ENCODE data around the gene BABAM2.

The BABAM2 gene

DNA sequence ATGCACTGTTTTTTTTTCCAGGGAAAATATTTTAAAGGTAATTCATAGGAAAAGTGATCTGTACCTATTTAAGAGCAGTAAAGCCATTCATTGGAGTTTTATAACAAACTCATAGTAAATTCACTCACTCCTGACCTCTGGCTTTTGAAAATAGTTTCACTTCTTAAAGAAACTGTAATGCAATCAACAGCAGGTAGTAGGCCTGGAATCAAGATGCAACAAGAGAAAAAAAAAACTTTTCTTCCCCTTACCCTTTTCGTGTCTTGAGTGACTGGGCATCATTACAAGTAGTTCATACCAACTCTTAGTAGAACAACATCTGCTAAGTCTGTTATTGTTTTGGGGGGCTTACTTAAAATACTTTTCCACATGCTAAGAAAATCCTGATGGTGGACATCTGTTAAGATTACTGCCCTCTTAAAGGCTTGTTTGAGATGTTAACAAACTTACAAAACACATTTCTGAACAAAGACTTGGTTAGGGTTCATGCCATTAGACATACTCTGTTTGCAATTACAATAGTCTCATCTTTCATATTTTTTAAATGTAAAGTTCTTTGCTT lies 338.0 kb downstream of the BABAM2 start:
- no peak overlapping the region for H3K4me3 ChIP-seq (ENCODE audit: low read depth, low read length)
- TF ChIP-seq CTCF (IDR thresholded peaks at IDR 0.05; ENCODE audit: low read depth, low read length) (no peak), POLR2A (IDR thresholded peaks at IDR 0.05; ENCODE audit: extremely low read depth, insufficient read length) (no peak), MYC (IDR thresholded peaks at IDR 0.05; ENCODE audit: low read depth, low read length) (no peak), MAX (IDR thresholded peaks at IDR 0.05; ENCODE audit: low read depth, low read length) (no peak)
- no peak for DNase-seq (ENCODE audit: low read depth)

GRCh38 chr2:28231110-28231631 lies 340.6 kb downstream of the BABAM2 start:
- H3K4me3 ChIP-seq (ENCODE audit: low read depth, low read length) = no peak overlapping the region
- peak; percentile 10 for DNase-seq (ENCODE audit: low read depth)
- TF ChIP-seq POLR2A (IDR thresholded peaks at IDR 0.05; ENCODE audit: extremely low read depth, insufficient read length) = no peak
- no peak for TF ChIP-seq MYC (IDR thresholded peaks at IDR 0.05; ENCODE audit: low read depth, low read length)
- no peak for TF ChIP-seq CTCF (IDR thresholded peaks at IDR 0.05; ENCODE audit: low read depth, low read length)
- TF ChIP-seq MAX (IDR thresholded peaks at IDR 0.05; ENCODE audit: low read depth, low read length) = no peak

DNA sequence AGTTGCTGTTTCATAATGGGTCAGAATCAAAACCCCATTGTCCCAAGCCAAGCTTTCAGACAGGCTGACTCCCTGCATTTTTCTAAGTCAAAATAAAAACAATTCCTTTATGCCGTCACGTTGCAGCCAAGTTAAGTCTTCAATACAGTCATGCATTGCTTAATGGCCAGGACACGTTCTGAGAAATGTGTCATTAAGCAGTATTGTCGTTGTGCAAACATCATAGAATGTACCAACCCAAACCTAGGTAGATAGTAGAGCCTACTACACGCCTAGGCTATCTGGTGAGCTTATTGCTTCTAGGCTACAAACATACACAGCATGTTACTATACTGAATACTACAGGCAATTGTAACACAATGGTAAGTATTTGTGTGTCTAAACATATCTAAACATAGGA lies 341.8 kb downstream of the BABAM2 start:
- H3K4me3 ChIP-seq (ENCODE audit: low read depth, low read length) = no peak overlapping the region
- no peak for TF ChIP-seq MAX (IDR thresholded peaks at IDR 0.05; ENCODE audit: low read depth, low read length)
- TF ChIP-seq POLR2A (IDR thresholded peaks at IDR 0.05; ENCODE audit: extremely low read depth, insufficient read length) = no peak
- no peak for TF ChIP-seq MYC (IDR thresholded peaks at IDR 0.05; ENCODE audit: low read depth, low read length)
- TF ChIP-seq CTCF (IDR thresholded peaks at IDR 0.05; ENCODE audit: low read depth, low read length) = no peak
- DNase-seq (ENCODE audit: low read depth) = no peak

DNA sequence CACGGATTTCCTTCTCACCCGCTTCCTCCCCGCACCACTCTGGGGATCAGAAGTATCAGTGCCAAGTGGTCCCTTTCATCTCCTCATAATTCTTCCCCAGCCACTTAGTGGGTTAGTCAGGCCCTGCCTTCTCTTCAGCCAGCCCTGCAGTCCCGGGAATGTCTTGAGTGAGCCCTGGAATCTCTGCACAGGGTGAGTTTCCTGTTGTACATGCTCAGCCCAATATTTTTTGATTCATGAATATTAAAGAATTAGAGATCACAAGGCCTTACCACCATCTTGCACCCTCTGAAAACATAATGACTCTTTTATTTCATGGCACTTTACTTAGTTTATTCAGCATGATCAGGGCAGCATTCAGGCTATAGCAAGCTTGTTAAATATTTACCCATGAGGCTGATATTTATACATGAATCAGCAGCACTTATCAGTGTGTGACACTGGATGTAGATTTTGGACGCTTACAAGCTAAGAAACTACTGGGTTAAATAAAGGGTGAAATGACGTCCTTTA lies 342.7 kb downstream of the BABAM2 start:
- DNase-seq (ENCODE audit: low read depth) = no peak
- no peak overlapping the region for H3K4me3 ChIP-seq (ENCODE audit: low read depth, low read length)
- no peak for TF ChIP-seq POLR2A (IDR thresholded peaks at IDR 0.05; ENCODE audit: extremely low read depth, insufficient read length)
- no peak for TF ChIP-seq CTCF (IDR thresholded peaks at IDR 0.05; ENCODE audit: low read depth, low read length)
- TF ChIP-seq MAX (IDR thresholded peaks at IDR 0.05; ENCODE audit: low read depth, low read length) = no peak
- no peak for TF ChIP-seq MYC (IDR thresholded peaks at IDR 0.05; ENCODE audit: low read depth, low read length)

- DNase-seq (ENCODE audit: low read depth) = no peak
- no peak for TF ChIP-seq MYC (IDR thresholded peaks at IDR 0.05; ENCODE audit: low read depth, low read length)
- no peak for TF ChIP-seq POLR2A (IDR thresholded peaks at IDR 0.05; ENCODE audit: extremely low read depth, insufficient read length)
- no peak for TF ChIP-seq MAX (IDR thresholded peaks at IDR 0.05; ENCODE audit: low read depth, low read length)
- TF ChIP-seq CTCF (IDR thresholded peaks at IDR 0.05; ENCODE audit: low read depth, low read length) = no peak
- no peak overlapping the region for H3K4me3 ChIP-seq (ENCODE audit: low read depth, low read length)
These were observed 344.3 kb downstream of the BABAM2 start for GRCh38 chr2:28234807-28235206.
